ENCODE data around the gene FAM227B.

The FAM227B gene

GRCh38 chr15:49467746-49468480 is 152.7 kb downstream of the FAM227B start:
- no peaks in the 10 kb centered on the region for H3K27me3 ChIP-seq (ENCODE audit: insufficient read depth, poor library complexity, severe bottlenecking)
- TF ChIP-seq CTCF (IDR thresholded peaks at IDR 0.05; ENCODE audit: poor library complexity, severe bottlenecking), result no peak
- no peaks in the 10 kb centered on the region for H3K9me3 ChIP-seq (ENCODE audit: severe bottlenecking)
- no peaks in the 10 kb centered on the region for H3K4me1 ChIP-seq (ENCODE audit: insufficient read depth, poor library complexity, severe bottlenecking)
- ATAC-seq (ENCODE audit: low read depth) (no peak), DNase-seq (ENCODE audit: low spot score) (no peak)
- H3K4me3 ChIP-seq (ENCODE audit: severe bottlenecking), result no peak overlapping the region
- H3K36me3 ChIP-seq (ENCODE audit: low read depth), result no peaks in the 10 kb centered on the region
- no peak overlapping the region for H3K27ac ChIP-seq (ENCODE audit: poor library complexity, severe bottlenecking)

- Histone ChIP-seq H3K27me3 (ENCODE audit: insufficient read depth, poor library complexity, severe bottlenecking) (no peaks in the 10 kb centered on the region), H3K9me3 (ENCODE audit: severe bottlenecking) (no peaks in the 10 kb centered on the region), H3K4me1 (ENCODE audit: insufficient read depth, poor library complexity, severe bottlenecking) (no peaks in the 10 kb centered on the region), H3K36me3 (ENCODE audit: low read depth) (no peaks in the 10 kb centered on the region), H3K27ac (ENCODE audit: poor library complexity, severe bottlenecking) (no peak overlapping the region), H3K4me3 (ENCODE audit: severe bottlenecking) (no peak overlapping the region)
- ATAC-seq (ENCODE audit: low read depth), result no peak
- no peak for DNase-seq (ENCODE audit: low spot score)
- TF ChIP-seq CTCF (IDR thresholded peaks at IDR 0.05; ENCODE audit: poor library complexity, severe bottlenecking), result no peak
These were observed 154.5 kb downstream of the FAM227B start for GRCh38 chr15:49466119-49466518.

GRCh38 chr15:49464522-49464921 is 156.1 kb downstream of the FAM227B start:
- H3K9me3 ChIP-seq (ENCODE audit: severe bottlenecking), result no peaks in the 10 kb centered on the region
- no peak for DNase-seq (ENCODE audit: low spot score)
- no peak overlapping the region for H3K4me3 ChIP-seq (ENCODE audit: severe bottlenecking)
- no peak for TF ChIP-seq CTCF (IDR thresholded peaks at IDR 0.05; ENCODE audit: poor library complexity, severe bottlenecking)
- H3K27me3 ChIP-seq (ENCODE audit: insufficient read depth, poor library complexity, severe bottlenecking), result no peaks in the 10 kb centered on the region
- H3K4me1 ChIP-seq (ENCODE audit: insufficient read depth, poor library complexity, severe bottlenecking), result no peaks in the 10 kb centered on the region
- H3K27ac ChIP-seq (ENCODE audit: poor library complexity, severe bottlenecking), result no peak overlapping the region
- H3K36me3 ChIP-seq (ENCODE audit: low read depth), result no peaks in the 10 kb centered on the region
- no peak for ATAC-seq (ENCODE audit: low read depth)

- Histone ChIP-seq H3K27ac (ENCODE audit: poor library complexity, severe bottlenecking) (no peak overlapping the region), H3K9me3 (ENCODE audit: severe bottlenecking) (no peaks in the 10 kb centered on the region), H3K4me3 (ENCODE audit: severe bottlenecking) (no peak overlapping the region), H3K36me3 (ENCODE audit: low read depth) (no peaks in the 10 kb centered on the region), H3K4me1 (ENCODE audit: insufficient read depth, poor library complexity, severe bottlenecking) (peaks cover 3% of the 10 kb centered on the region), H3K27me3 (ENCODE audit: insufficient read depth, poor library complexity, severe bottlenecking) (peaks cover 3% of the 10 kb centered on the region)
- DNase-seq (ENCODE audit: low spot score) (no peak), ATAC-seq (ENCODE audit: low read depth) (no peak)
- no peak for TF ChIP-seq CTCF (IDR thresholded peaks at IDR 0.05; ENCODE audit: poor library complexity, severe bottlenecking)
These were observed 158.3 kb downstream of the FAM227B start for GRCh38 chr15:49462232-49462844.

GRCh38 chr15:49460411-49460941 is 160.1 kb downstream of the FAM227B start:
- DNase-seq (ENCODE audit: low spot score) (no peak), ATAC-seq (ENCODE audit: low read depth) (no peak)
- Histone ChIP-seq H3K27me3 (ENCODE audit: insufficient read depth, poor library complexity, severe bottlenecking) (peaks cover 3% of the 10 kb centered on the region), H3K27ac (ENCODE audit: poor library complexity, severe bottlenecking) (no peak overlapping the region), H3K36me3 (ENCODE audit: low read depth) (no peaks in the 10 kb centered on the region), H3K9me3 (ENCODE audit: severe bottlenecking) (no peaks in the 10 kb centered on the region), H3K4me3 (ENCODE audit: severe bottlenecking) (no peak overlapping the region), H3K4me1 (ENCODE audit: insufficient read depth, poor library complexity, severe bottlenecking) (peaks cover 3% of the 10 kb centered on the region)
- no peak for TF ChIP-seq CTCF (IDR thresholded peaks at IDR 0.05; ENCODE audit: poor library complexity, severe bottlenecking)

All from RWPE2 (cell line).